Kidney capillary endothelial cell (primary cell): ENCODE data around the gene TRIM72.
"Not testable (repeated sequence)": the region's sequence is repeated elsewhere in the genome, so short reads cannot be mapped to it uniquely, and the experiment has no call there.

Experiments used
- DNase-seq: peaks from one replicate; pipeline ENCODE4 v3.0.0-alpha.2; 2018; ENCODE audit warnings: low spot score

Gene TRIM72

GRCh38 chr16:31256466-31256865 lies 42.5 kb downstream of the TRIM72 start:
- no peak for DNase-seq

- no peak for DNase-seq
These were observed 44.4 kb downstream of the TRIM72 start for GRCh38 chr16:31258366-31258765.

DNA sequence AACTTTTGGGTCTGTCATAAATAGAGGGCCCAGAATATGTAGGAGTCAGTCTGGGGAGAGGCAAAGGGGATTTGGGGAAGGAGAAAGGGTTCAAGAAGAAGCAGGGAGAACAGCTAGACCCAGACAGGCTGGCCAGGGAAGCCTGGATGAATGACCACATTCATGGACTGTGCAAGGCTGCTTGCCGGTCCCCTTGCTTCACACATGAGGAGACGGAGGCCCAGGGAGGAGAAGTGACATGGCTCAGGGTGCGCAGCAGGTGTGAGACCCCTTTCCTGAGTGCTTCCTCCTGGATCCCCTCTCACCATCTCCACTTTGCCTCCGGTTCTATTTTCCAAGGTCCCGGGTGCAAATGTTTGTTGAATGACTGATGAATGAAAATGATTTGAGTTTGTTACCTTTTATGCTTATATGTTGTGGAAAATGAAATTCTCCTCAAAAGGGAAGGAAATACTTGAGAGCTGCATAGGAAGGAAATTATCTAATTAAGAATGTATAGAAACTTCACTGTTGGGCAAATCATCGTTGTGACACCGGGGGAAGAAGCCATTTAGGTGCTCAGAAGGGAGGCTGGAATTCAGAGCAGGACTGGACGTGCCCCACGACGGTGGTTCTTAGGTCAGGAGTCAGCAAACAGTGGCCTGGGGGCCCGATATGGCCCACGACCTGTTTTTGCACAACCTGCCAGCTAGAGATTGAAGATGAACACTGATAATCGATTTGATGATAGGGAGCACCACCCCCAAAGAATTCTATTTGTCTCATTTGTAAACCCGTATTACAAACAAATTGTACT lies 46.4 kb downstream of the TRIM72 start:
- no peak for DNase-seq

GRCh38 chr16:31262084-31262483 lies 48.2 kb downstream of the TRIM72 start:
- DNase-seq = no peak

GRCh38 chr16:31265329-31266245 lies 51.7 kb downstream of the TRIM72 start:
- no peak for DNase-seq

DNA sequence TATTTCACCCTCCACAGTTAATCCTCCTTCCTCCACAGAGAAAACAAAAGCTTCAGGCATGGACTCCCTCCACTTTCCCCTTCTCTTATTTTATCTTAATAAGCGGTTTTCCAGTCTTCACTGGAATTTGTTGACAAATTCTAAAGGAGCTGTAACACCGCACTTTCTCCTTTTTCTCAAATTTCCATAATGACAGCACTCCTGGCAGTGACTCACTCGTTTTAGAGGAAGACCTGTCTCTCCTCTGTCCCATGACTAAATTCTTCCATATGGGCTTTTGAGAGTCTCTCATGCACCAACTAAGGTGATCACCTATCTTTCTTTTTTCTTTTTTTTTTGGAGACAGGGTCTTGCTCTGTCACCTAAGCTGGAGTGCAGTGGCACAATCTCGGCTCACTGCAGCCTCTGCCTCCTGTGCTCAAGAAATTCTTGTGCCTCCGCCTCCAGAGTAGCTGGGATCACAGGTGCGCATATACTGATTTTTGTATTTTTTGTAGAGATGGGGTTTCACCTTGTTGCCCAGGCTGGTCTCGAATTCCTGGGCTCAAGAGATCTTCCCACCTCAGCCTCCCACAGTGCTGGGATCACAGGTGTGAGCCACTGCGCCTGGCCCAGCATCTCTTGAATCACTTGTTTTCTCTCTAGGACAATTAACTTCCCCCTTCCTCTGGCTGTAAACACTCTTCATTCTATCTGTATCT lies 53.6 kb downstream of the TRIM72 start:
- no peak for DNase-seq

DNA sequence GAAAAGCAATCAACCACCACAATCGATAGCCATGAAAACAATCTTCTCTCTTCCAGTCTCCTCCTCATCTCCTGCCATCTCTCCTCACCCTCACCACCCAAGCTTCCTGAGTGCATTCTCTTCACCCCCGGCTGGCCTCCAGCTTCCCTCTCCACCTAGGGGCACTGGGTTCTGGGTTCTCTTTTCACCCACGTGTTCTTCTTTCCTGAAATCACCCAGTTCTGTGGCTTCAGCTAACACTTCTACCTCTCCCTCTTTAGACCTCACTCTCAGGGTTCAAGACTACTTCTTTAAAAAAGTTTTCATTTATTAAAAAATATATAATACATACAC lies 54.1 kb downstream of the TRIM72 start:
- DNase-seq = no peak

DNA sequence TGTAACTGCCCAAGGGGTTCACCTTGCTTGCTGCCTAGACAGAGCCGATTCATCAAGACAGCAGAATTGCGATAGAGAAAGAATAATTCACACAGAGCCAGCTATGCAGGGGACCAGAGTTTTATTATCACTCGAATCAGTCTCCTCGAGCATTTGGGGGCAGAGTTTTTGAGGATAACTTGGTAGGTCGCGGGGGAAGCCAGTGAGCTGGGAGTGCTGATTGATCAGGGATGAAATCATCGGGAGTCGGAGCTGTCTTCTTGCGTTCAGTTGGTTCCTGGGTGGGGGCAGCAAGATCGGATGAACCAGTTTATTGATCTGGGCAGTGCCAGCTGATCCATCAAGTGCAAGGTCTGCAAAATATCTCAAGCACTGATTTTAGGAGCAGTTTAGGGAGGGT lies 55.0 kb downstream of the TRIM72 start:
- no peak for DNase-seq

DNA sequence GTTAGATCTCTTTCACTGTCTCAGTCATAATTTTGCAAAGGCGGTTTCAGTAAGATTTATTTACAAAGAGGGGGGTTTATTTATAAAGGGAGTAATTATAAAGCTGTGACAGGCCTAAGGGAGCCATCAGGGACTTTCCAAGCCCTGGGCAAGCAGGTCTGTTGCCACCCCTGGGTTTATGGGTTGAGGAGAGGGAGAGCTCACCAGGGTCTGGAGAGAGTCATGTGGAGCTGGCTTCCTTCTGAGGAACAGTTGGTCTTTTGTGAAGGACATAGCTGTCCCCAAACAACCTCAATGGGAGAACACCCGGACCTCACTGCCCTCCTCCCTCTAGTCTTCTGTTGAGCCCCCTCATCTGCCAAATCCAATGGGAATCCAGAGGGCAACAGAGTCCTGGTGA lies 55.6 kb downstream of the TRIM72 start:
- no peak for DNase-seq

DNA sequence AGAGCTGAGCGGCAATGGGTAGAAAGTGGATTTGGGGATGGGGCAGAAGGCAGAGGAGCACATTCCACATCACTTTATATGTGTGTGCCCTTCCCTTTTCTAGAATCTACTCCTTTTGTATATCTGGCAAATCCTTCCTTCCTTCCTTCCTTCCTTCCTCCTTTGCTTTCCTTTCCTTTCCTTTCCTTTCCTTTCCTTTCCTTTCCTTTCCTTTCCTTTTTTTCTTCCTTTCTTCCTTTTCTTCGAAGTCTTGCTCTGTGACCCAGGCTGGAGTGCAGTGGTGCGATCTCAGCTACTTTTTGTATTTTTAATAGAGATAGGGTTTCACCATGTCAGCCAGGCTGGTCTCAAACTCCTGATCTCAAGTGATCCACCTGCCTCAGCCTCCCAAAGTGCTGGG lies 56.1 kb downstream of the TRIM72 start:
- not testable (repeated sequence) for DNase-seq

DNA sequence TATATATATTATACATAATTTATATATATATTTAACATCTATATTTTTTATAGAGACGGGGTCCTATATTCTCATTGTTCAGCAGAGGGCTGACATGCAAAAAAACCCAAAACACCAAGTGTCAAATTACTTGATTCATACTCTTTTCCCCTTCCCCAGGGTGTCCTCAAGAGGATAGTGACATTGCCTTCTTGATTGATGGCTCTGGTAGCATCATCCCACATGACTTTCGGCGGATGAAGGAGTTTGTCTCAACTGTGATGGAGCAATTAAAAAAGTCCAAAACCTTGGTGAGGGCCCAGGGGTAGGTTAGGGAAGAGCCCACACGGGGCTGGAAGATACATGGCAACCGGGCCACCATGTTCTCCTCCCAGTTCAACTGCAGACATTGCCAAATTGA lies 56.9 kb downstream of the TRIM72 start:
- no peak for DNase-seq

GRCh38 chr16:31271621-31272190 lies 57.8 kb downstream of the TRIM72 start:
- no peak for DNase-seq

GRCh38 chr16:31273187-31273586 lies 59.3 kb downstream of the TRIM72 start:
- no peak for DNase-seq

DNA sequence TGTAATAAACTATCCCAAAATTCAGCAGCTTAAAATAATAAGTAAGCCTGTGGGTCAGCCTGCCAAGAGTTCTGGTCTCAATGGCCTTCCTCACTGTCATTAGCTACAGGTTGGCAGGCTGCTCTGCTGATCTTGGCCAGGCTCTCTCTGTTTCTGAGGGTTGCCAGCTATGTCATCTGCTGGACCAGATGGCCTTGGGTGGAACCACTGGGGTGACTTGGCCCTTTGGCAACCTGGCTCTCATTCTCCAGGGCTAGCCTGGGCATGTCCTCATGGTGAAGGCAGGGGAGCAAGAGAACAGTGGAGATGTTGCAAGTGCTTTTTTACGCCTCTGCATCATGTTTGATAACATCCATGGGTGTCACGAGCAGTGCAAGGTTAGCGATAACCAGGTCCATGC lies 59.8 kb downstream of the TRIM72 start:
- no peak for DNase-seq

DNA sequence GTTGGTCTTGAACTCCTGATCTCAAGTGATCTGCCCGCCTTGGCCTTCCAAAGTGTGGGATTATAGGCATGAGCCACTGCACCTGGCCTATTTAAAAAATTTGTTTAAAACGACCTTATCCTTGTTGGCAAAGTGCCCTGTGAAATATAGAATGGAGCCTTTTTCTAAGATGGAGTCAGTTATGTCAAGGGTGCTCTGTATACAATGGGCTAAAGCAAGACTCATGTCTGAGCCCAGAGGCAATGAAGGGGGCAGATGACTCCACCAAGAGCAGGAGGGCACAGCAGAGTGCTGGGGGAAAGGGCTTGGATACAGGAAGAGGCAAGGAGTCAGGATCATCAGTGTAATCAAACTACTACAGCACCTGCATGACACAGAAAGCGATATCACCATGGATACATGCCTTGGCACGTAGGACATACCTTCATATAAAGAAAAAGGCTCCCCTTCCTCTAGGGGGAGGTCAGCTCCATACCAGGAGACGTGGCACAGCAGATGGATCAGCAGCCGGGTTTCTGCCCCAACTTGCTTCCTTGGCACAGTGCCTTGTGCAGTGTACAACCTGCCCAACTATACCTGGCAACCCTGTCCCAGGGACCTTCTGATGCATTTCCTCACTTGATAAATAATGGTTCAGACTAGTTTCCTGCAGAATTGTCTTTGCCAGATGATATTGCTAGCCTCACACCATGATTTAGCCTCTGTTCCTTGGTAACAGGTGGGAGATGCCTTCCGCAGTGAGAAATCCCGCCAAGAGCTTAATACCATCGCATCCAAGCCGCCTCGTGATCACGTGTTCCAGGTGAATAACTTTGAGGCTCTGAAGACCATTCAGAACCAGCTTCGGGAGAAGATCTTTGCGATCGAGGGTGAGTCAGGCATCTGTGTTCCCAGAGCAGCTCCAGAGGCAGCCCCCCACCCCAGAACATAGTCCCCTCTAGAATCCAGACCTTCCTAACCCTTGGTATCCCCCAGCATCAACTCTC lies 61.2 kb downstream of the TRIM72 start:
- DNase-seq = no peak

DNA sequence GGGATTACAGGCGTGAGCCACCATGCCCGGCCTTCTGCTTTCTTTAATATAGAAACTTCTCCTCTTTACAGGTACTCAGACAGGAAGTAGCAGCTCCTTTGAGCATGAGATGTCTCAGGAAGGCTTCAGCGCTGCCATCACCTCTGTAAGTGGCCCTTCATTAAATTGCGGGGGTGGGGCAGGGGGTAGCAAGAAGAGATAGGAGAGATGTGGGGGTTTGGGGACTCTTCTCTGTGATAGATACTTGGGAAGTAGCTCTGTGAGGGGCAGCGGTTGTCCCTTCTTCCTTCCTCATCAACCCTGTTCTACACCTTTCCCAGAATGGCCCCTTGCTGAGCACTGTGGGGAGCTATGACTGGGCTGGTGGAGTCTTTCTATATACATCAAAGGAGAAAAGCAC lies 62.7 kb downstream of the TRIM72 start:
- DNase-seq = no peak

- DNase-seq = no peak
These were observed 63.8 kb downstream of the TRIM72 start for GRCh38 chr16:31277659-31278260.

DNA sequence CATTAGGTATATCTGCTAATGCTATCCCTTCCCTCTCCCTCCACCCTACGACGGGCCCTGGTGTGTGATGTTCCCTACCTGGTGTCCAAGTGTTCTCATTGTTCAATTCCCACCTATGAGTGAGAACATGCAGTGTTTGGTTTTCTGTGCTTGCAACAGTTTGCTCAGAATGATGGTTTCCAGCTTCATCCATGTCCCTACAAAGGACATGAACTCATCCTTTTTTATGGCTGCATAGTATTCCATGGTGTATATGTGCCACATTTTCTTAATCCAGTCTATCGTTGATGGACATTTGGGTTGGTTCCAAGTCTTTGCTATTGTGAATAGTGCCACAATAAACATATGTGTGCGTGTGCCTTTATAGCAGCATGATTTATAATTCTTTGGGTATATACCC lies 64.9 kb downstream of the TRIM72 start:
- DNase-seq = not testable (repeated sequence)
